CD14-positive monocyte (primary cell): ENCODE results near the gene POC1A. TPM values are rescaled to one million over a fixed set of nuclear protein-coding genes. Genes with fewer than 3 reads are reported as not detected.

Experiments used
- DNase-seq, 3 donors: peaks; one replicate each; pipeline ENCODE4 v3.0.0-alpha.2; 2011 to 2022
- H2AFZ ChIP-seq: 2 replicates; pipeline ENCODE4 v1.6.0; 2012; ENCODE audit warnings: mild to moderate bottlenecking, low read depth, low read length, inconsistent platforms; ENCODE audit not compliant: insufficient read depth, poor library complexity, severe bottlenecking
- H3K27ac ChIP-seq, 2 donors: 1 replicate in 1 of 2; 2 replicates in 1 of 2; pipeline ENCODE4 v1.5.1; 2012 to 2013; ENCODE audit warnings: low read length in 2 of 2, control low read depth in 1 of 2, inconsistent platforms in 1 of 2, low read depth in 1 of 2, mild to moderate bottlenecking in 1 of 2
- H3K27me3 ChIP-seq, 2 donors: one replicate each; pipeline versions ENCODE4 v1.6.0 to v1.6.1; 2011 to 2013; ENCODE audit warnings: low read length in 2 of 2; ENCODE audit not compliant: control insufficient read depth in 2 of 2, insufficient read depth in 2 of 2
- H3K36me3 ChIP-seq, 2 donors: replicated peaks in 1 of 2; 1 replicate in 1 of 2; 2 replicates in 1 of 2; pipeline versions ENCODE4 v1.5.1 to v1.6.1; 2012 to 2013; ENCODE audit warnings: low read length in 2 of 2, control low read depth in 1 of 2, inconsistent platforms in 1 of 2, mild to moderate bottlenecking in 1 of 2; ENCODE audit not compliant: insufficient read depth in 2 of 2, control insufficient read depth in 1 of 2
- H3K4me1 ChIP-seq, 2 donors: 1 replicate in 1 of 2; 2 replicates in 1 of 2; pipeline versions ENCODE4 v1.5.1 to v1.6.1; 2012 to 2013; ENCODE audit warnings: low read length in 2 of 2, control low read depth in 1 of 2, inconsistent platforms in 1 of 2, mild to moderate bottlenecking in 1 of 2, moderate library complexity in 1 of 2; ENCODE audit not compliant: insufficient read depth in 2 of 2, control insufficient read depth in 1 of 2
- H3K4me2 ChIP-seq: replicated peaks from 2 replicates; pipeline ENCODE3; 2012; ENCODE audit warnings: low read length, moderate library complexity, mild to moderate bottlenecking; ENCODE audit not compliant: poor library complexity, severe bottlenecking; ENCODE audit errors: extremely low read depth
- H3K4me3 ChIP-seq, 3 experiments: fragments of 200-600 bp in 1 of 3; sonication (generic) in 1 of 3; replicated peaks in 1 of 3; 1 replicate in 2 of 3; 2 replicates in 1 of 3; pipeline ENCODE4 v1.5.1; 2011 to 2013; ENCODE audit warnings: low read length in 3 of 3, mild to moderate bottlenecking in 3 of 3, control low read depth in 2 of 3, low read depth in 2 of 3, inconsistent platforms in 1 of 3, moderate library complexity in 1 of 3
- H3K79me2 ChIP-seq: 2 replicates; pipeline ENCODE4 v1.6.0; 2012; ENCODE audit warnings: mild to moderate bottlenecking, control low read depth, inconsistent platforms, low read length, moderate library complexity; ENCODE audit not compliant: insufficient read depth
- H3K9ac ChIP-seq: 2 replicates; pipeline ENCODE4 v1.6.0; 2017; ENCODE audit warnings: low read length, mild to moderate bottlenecking; ENCODE audit not compliant: insufficient read depth, poor library complexity, severe bottlenecking
- H3K9me3 ChIP-seq, 2 donors: replicated peaks in 1 of 2; 1 replicate in 1 of 2; 2 replicates in 1 of 2; pipeline versions ENCODE4 v1.5.1 to v1.6.1; 2012 to 2013; ENCODE audit warnings: low read length in 2 of 2, control low read depth in 1 of 2; ENCODE audit not compliant: control insufficient read depth in 1 of 2, insufficient read depth in 1 of 2
- H4K20me1 ChIP-seq: 2 replicates; pipeline ENCODE4 v1.6.0; 2012; ENCODE audit warnings: mild to moderate bottlenecking, low read length, control low read depth, moderate library complexity; ENCODE audit not compliant: insufficient read depth
- H3K27ac Mint-ChIP-seq, 7 donors: one replicate each; pipeline ENCODE4 v1.8.0; 2020; ENCODE audit warnings: mild to moderate bottlenecking in 7 of 7, mixed read lengths in 7 of 7, moderate library complexity in 6 of 7, inconsistent platforms in 2 of 7
- H3K27me3 Mint-ChIP-seq, 3 donors: one replicate each; pipeline ENCODE4 v1.8.0; 2021 to 2022; ENCODE audit warnings: low read depth in 3 of 3, mild to moderate bottlenecking in 3 of 3, mixed read lengths in 3 of 3, moderate library complexity in 3 of 3, inconsistent platforms in 1 of 3
- H3K36me3 Mint-ChIP-seq, 2 donors: one replicate each; pipeline ENCODE4 v1.8.0; 2020; ENCODE audit warnings: mixed read lengths in 2 of 2, inconsistent platforms in 1 of 2, mild to moderate bottlenecking in 1 of 2
- H3K4me1 Mint-ChIP-seq: one replicate; pipeline ENCODE4 v1.8.0; 2020; ENCODE audit warnings: mild to moderate bottlenecking, mixed read lengths
- H3K4me3 Mint-ChIP-seq, 2 donors: one replicate each; pipeline ENCODE4 v1.8.0; 2020; ENCODE audit warnings: mild to moderate bottlenecking in 2 of 2, mixed read lengths in 2 of 2, moderate library complexity in 1 of 2
- H3K9me3 Mint-ChIP-seq, 7 donors: one replicate each; pipeline ENCODE4 v1.8.0; 2020 to 2022; ENCODE audit warnings: mixed read lengths in 7 of 7, mild to moderate bottlenecking in 6 of 7, moderate library complexity in 6 of 7, inconsistent platforms in 2 of 7
- CTCF ChIP-seq: fragments of 200-600 bp; IDR thresholded peaks from one replicate; pipeline ENCODE4 v1.8.0; 2022; ENCODE audit warnings: antibody characterized with exemption, mild to moderate bottlenecking
- WGBS: methylation state at CpG from one replicate; pipeline ENCODE4 v1.1.5; 2013; ENCODE audit warnings: missing lambda C conversion rate; ENCODE audit not compliant: insufficient coverage; 5-methylcytosine and 5-hydroxymethylcytosine counted together
- intact Hi-C, 2 donors: fragments of 100-400 bp; cut with micrococcal nuclease; formaldehyde crosslinking; loops; one replicate each; pipeline versions ENCODE4 v1.15.0 to v1.15.1; 2023
- polyA plus RNA-seq, 3 donors: library from polyadenylated mRNA; depleted of rRNA in 1 of 3; unstranded in 2 of 3; stranded (reverse) in 1 of 3; fragments of 300-500 nt in 2 of 3; fragments of >200 nt in 1 of 3; fragmentation: Illumina TruSeq in 2 of 3; gene quantifications; 1 replicate in 2 of 3; 2 replicates in 1 of 3; pipeline ENCODE4 v1.2.3, GENCODE V29; 2012 to 2021

The POC1A gene
- polyA plus RNA-seq, 3 donors: 1.2 to 2.0 (median 1.5) TPM

- 11% methylated on average over 2 of the region's 4 CpGs for WGBS
- Histone ChIP-seq H3K27me3 (no peaks in the 10 kb centered on the region), H3K27ac (peak overlapping the region; percentile 80 to 96), H3K4me1 (peaks cover 68 to 70% of the 10 kb centered on the region in 2 donors), H3K36me3 (peaks cover 39 to 46% of the 10 kb centered on the region in 2 donors), H3K4me3 (peak overlapping the region in 1 of 3 experiments; percentile 58), H2AFZ (no peak overlapping the region), H4K20me1 (peaks cover 24% of the 10 kb centered on the region), H3K9me3 (no peaks in the 10 kb centered on the region), H3K9ac (peak overlapping the region; percentile 57), H3K4me2 (peak overlapping the region; percentile 48), H3K79me2 (peaks cover 71% of the 10 kb centered on the region)
- peak overlapping the region; percentile 93 to 98 (median 95) for H3K27ac Mint-ChIP-seq
- TF ChIP-seq CTCF: no peak
- peaks cover 60 to 63% of the 10 kb centered on the region in 2 donors for H3K36me3 Mint-ChIP-seq
- no peaks in the 10 kb centered on the region for H3K9me3 Mint-ChIP-seq
- peaks cover 66% of the 10 kb centered on the region for H3K4me1 Mint-ChIP-seq
- intact Hi-C loops: loop anchor here in 1 of 2 donors (2.0 kb wide), 1 partner anchor 14 kb away; no protein-coding TSS in a partner anchor
- no peaks in the 10 kb centered on the region for H3K27me3 Mint-ChIP-seq
- peak overlapping the region; percentile 60 to 80 for H3K4me3 Mint-ChIP-seq
- DNase-seq: peak; percentile 82 to 93 (median 91)
Measured at GRCh38 chr3:52202384-52203077, 48.3 kb upstream of the POC1A start.

GRCh38 chr3:52200981-52201679 lies 46.9 kb upstream of the POC1A start:
- Mint-ChIP-seq H3K27ac (peak overlapping the region; percentile 93 to 98 (median 95)), H3K36me3 (peaks cover 46 to 52% of the 10 kb centered on the region in 2 donors), H3K9me3 (no peaks in the 10 kb centered on the region), H3K4me3 (peak overlapping the region; percentile 41 to 56), H3K27me3 (no peaks in the 10 kb centered on the region), H3K4me1 (peaks cover 80% of the 10 kb centered on the region)
- Histone ChIP-seq H3K27ac (peak overlapping the region; percentile 38 to 96), H4K20me1 (peaks cover 24% of the 10 kb centered on the region), H2AFZ (no peak overlapping the region), H3K4me1 (peaks cover 82 to 84% of the 10 kb centered on the region in 2 donors), H3K4me3 (peak overlapping the region in 1 of 3 experiments; percentile 47), H3K4me2 (peak overlapping the region; percentile 48), H3K9ac (peak overlapping the region; percentile 15), H3K79me2 (peaks cover 66% of the 10 kb centered on the region), H3K36me3 (peaks cover 29 to 32% of the 10 kb centered on the region in 2 donors), H3K27me3 (no peaks in the 10 kb centered on the region), H3K9me3 (no peaks in the 10 kb centered on the region)
- no peak for TF ChIP-seq CTCF
- peak; percentile 55 to 86 (median 81) for DNase-seq
- intact Hi-C loops: no loop called here
- WGBS: no CpG with 5 or more reads among the region's 5 CpGs
